Raji (cell line): ENCODE measurements around the gene ADAMTS1.

Experiments
- POLR2A ChIP-seq: IDR thresholded peaks from 2 replicates; pipeline ENCODE4 v1.6.1; 2011; ENCODE audit warnings: low read depth, low read length, control low read depth; ENCODE audit not compliant: insufficient read depth

ADAMTS1 gene

DNA sequence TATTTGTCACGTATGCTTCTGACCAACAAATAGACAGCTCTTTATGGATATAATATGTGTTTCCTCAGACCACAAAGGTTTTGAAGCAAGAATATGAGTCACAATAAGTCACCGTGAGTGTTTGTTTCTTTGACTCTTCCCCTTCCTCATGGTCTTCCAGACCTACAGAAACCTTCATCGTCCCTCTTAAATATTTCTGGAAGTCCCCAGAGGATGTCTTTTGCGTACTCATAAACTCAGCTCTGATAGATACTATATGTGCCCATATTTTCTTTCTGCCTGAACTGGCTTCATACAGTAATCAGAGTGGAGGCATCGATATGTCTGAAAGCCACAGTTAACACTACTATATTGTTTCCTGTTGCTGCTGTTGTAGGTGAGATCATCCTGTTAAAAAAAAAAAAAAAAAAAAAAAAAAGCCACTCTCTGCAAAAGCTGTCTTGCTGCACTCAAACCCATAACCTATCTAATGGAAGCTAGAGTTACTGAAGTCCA, 38.4 kb downstream of the ADAMTS1 start:
- no peak for TF ChIP-seq POLR2A

- TF ChIP-seq POLR2A: no peak
Measured at GRCh38 chr21:26804895-26805609, 40.2 kb downstream of the ADAMTS1 start.

- no peak for TF ChIP-seq POLR2A
Measured at GRCh38 chr21:26801498-26801897, 43.7 kb downstream of the ADAMTS1 start.

DNA sequence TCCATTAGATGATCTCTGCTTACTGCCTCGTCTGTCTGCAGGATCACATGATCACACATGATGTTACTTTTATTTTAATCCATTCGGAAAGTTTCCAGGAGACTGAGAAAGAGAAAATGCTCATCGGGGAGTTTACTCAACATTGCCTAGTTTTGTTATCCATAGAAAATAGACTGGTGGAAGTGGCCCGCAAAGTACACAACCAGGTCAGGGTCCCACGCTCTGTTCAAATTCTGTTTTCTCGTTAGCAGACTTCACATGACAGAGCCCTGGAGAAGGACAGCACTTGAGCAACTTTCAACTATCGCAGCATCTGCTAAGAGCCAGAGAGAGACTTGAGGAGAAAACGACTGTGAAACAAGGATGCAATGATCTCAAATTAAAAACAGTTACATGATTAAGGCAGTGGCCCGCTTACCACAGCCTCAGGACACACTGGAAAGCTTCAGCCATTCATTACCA, 44.2 kb downstream of the ADAMTS1 start:
- no peak for TF ChIP-seq POLR2A

GRCh38 chr21:26800455-26800854, 44.8 kb downstream of the ADAMTS1 start:
- no peak for TF ChIP-seq POLR2A

GRCh38 chr21:26800001-26800400, 45.2 kb downstream of the ADAMTS1 start:
- TF ChIP-seq POLR2A: no peak

- no peak for TF ChIP-seq POLR2A
Measured at GRCh38 chr21:26798856-26799751, 46.1 kb downstream of the ADAMTS1 start.

DNA sequence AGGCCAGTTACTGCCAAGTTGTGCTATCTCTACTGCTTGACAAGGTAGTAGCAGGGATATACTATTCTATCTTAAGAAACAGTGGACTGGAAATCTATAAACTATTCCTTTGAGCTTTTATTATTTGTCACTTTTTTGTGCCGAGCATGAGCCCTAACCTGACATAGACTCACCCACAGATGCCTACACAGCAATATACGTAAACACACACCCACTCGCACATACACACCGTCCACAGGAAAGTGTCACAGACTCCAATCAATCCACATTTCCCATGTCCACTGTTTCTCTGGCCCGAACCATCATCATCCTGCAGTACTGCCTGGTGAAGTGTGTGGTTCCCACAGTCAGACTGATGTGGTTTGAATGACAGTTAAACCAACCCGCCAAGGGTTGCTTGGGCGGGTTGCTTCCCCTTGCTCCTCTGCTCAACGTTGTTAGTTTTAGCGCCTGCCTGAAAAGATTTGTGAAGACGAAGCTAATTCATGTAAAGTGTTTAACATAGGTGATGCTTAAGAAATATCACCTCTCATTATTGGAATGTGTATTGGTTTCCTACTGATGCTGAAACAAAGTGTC, 47.2 kb downstream of the ADAMTS1 start:
- no peak for TF ChIP-seq POLR2A

DNA sequence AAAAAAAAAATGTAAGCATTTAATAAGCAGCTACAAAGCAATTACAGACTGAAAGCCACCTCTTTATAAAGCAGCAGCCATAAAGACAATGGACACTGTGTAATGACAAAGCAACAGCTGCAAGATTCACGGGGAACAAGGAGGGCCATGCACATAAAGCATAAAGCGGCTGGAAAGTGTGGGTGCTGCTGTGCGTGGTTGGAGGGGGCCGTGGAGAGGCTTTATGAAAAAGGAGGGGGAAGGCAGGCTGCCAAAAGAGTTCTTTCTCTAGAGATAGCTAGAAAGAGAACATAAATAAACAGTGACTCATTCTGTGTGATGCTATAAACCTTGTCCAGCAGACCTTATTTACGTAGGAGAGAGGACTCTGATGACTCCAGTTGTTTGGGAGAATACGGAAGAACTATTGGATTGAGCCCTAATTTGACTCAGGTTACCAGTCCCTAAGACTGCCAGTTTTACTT, 49.3 kb downstream of the ADAMTS1 start:
- no peak for TF ChIP-seq POLR2A

GRCh38 chr21:26795412-26795805, 49.8 kb downstream of the ADAMTS1 start:
- no peak for TF ChIP-seq POLR2A

DNA sequence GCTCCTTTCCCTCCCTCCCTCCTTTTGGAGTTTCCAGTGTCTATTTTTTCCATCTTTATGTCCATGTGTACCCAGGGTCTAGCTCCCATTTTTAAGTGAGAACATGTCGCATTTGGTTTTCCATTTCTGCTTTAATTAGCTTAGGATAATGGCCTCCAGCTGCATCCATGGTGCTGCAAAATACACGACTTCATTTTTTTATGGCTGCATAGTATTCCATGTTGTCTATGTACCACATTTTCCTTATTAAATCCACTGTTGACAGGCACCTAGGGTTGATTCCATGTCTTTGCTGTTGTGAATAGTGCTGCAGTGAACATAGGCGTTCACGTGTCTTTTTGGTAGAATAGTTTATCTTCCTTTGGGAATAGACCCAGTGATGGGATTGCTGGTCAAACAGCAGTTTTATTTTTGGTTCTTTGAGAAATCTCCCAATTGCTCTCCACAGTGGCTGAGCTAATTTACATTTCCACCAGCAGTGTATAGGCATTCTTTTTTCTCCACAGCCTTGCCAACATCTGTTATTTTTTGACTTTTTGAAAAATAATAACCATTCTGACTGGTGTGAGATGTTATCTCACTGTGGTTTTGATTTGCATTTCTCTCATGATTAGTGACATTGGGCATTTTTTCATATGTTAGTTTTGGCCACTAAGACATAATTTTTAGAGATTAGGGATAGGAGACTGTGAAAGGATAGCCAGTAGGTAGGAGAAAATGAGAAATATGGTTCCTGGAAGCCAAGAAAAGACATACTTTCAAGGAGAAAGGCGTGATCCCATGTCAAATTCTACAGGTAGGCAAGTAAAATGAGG, 50.4 kb downstream of the ADAMTS1 start:
- no peak for TF ChIP-seq POLR2A

DNA sequence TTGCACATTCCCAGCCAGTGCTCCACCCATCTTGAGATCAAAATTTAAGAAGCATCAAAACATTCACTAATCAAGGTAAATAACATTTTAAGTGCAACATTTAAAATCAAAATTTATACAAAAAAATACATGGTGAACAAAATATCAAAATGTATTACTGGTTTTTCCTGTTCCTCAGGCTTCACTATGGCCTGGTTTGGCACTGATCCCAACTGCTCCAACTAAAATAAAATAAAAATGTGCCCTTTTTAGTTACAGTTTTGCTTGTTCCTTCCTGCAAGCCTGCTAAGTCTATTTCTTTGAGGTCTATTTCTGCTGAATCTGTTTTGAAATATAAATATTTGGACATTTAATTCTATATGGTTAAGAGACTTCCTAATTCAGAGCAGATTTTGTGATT, 54.9 kb downstream of the ADAMTS1 start:
- TF ChIP-seq POLR2A: no peak

DNA sequence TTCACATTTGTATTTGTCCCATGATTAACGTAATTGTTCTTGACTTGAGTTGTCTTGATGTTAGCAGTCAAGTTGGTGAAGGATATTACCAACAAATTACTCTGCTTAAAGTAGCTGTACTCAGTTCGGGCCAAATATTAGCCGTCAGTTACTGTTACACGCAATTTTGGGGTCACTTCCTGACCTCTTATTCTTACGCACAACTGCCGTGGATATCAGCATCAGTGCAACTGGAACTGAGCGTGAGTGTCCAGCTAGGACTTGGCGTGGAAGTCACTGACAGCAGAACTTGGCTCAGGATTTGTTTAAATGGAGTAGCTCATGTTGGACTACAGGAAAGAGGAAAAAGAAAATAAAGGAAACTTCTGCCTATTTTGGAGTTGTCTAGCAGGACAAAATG, 56.4 kb downstream of the ADAMTS1 start:
- TF ChIP-seq POLR2A: no peak
